CD4-positive, alpha-beta T cell (primary cell): ENCODE data around the gene NOTCH1. TPM values are rescaled to one million over a fixed set of nuclear protein-coding genes. Genes with fewer than 3 reads are reported as not detected.

Experiments used
- ATAC-seq: fragments of 200-7000 bp; cut with Tn5 transposase; one replicate; pipeline ENCODE4 v1.10.0; 2022; ENCODE audit warnings: mild to moderate bottlenecking; ENCODE audit not compliant: poor library complexity
- CTCF ChIA-PET: fragments of 350-600 bp; sonication (Branson Sonifier 250); formaldehyde crosslinking; loops from one replicate; lab custom pipeline; 2021; ENCODE audit warnings: antibody characterized with exemption, inconsistent platforms; lab: Charles Lee
- POLR2A ChIA-PET: fragments of 350-600 bp; sonication (Branson Sonifier 250); formaldehyde crosslinking; loops from one replicate; lab custom pipeline; 2021; ENCODE audit warnings: antibody characterized with exemption, inconsistent platforms; lab: Charles Lee
- DNase-seq, 14 experiments: peaks; one replicate each; pipeline ENCODE4 v3.0.0-alpha.2; 2013 to 2020; ENCODE audit warnings: mixed read lengths in 2 of 14
- H3K27ac ChIP-seq, 2 donors: one replicate each; pipeline versions ENCODE4 v1.5.1 to v1.7.0; 2013; ENCODE audit warnings: low read length in 2 of 2, low read depth in 1 of 2, mild to moderate bottlenecking in 1 of 2
- H3K27me3 ChIP-seq, 2 experiments: 1 replicate in 1 of 2; 2 replicates in 1 of 2; pipeline versions ENCODE4 v1.6.1 to v1.7.0; 2013; ENCODE audit warnings: low read length in 2 of 2, control low read depth in 1 of 2, mild to moderate bottlenecking in 1 of 2, moderate library complexity in 1 of 2; ENCODE audit not compliant: insufficient read depth in 2 of 2, control insufficient read depth in 1 of 2
- H3K36me3 ChIP-seq: one replicate; pipeline ENCODE4 v1.6.1; 2013; ENCODE audit warnings: low read length, control low read depth; ENCODE audit not compliant: insufficient read depth
- H3K4me1 ChIP-seq: one replicate; pipeline ENCODE4 v1.6.1; 2013; ENCODE audit warnings: low read length, control low read depth; ENCODE audit not compliant: insufficient read depth
- H3K4me3 ChIP-seq: one replicate; pipeline ENCODE4 v1.5.1; 2013; ENCODE audit warnings: mild to moderate bottlenecking, low read length, moderate library complexity
- H3K9me3 ChIP-seq, 2 experiments: 1 replicate in 1 of 2; 2 replicates in 1 of 2; pipeline versions ENCODE4 v1.6.1 to v1.7.0; 2013; ENCODE audit warnings: low read length in 2 of 2, mild to moderate bottlenecking in 2 of 2, control low read depth in 1 of 2, moderate library complexity in 1 of 2; ENCODE audit not compliant: control insufficient read depth in 1 of 2, insufficient read depth in 1 of 2
- H3K27ac Mint-ChIP-seq: one replicate; pipeline ENCODE4 v1.8.0; 2020; ENCODE audit warnings: mixed read lengths
- H3K27me3 Mint-ChIP-seq: one replicate; pipeline ENCODE4 v1.8.0; 2021; ENCODE audit warnings: mixed read lengths
- H3K36me3 Mint-ChIP-seq: one replicate; pipeline ENCODE4 v1.8.0; 2021; ENCODE audit warnings: low read depth, mixed read lengths
- H3K4me1 Mint-ChIP-seq: one replicate; pipeline ENCODE4 v1.8.0; 2021; ENCODE audit warnings: low read depth, mixed read lengths
- H3K4me3 Mint-ChIP-seq: one replicate; pipeline ENCODE4 v1.8.0; 2020; ENCODE audit warnings: mild to moderate bottlenecking, mixed read lengths
- H3K9me3 Mint-ChIP-seq: one replicate; pipeline ENCODE4 v1.8.0; 2020; ENCODE audit warnings: mixed read lengths
- intact Hi-C, 2 experiments: fragments of 100-400 bp; cut with DNase I in 1 of 2; cut with micrococcal nuclease in 1 of 2; formaldehyde crosslinking; loops; one replicate each; pipeline versions ENCODE4 v1.15.1 to v1.9.0; 2023 to 2025; cut with DNase I, micrococcal nuclease
- polyA plus RNA-seq, 2 donors: library from polyadenylated mRNA; unstranded; fragments of 120-200 nt; gene quantifications; one replicate each; pipeline ENCODE4 v1.2.1, GENCODE V29; 2013
- total RNA-seq, 174 experiments: library from RNA in 2 of 174; stranded (reverse) in 2 of 174; gene quantifications; one replicate each; pipeline ENCODE4 v1.2.3 and lab custom pipeline; 2021 to 2026
- TF ChIP-seq, protein P1 (sequence below): fragments of 200-600 bp; IDR thresholded peaks from one replicate; pipeline ENCODE4 v1.8.0; 2022; ENCODE audit warnings: antibody characterized with exemption, mild to moderate bottlenecking

NOTCH1 gene
- 10 to 100 TPM; 30.8 to 34.2 TPM for total RNA-seq
- polyA plus RNA-seq (2013, experiment 1 of 2) = 16.6 TPM
- 21.0 TPM for polyA plus RNA-seq (2013, experiment 2 of 2)
- total RNA-seq (lab: John Stamatoyannopoulos, UW) = 105 to 513 (median 257) reads per million in 172 experiments

DNA sequence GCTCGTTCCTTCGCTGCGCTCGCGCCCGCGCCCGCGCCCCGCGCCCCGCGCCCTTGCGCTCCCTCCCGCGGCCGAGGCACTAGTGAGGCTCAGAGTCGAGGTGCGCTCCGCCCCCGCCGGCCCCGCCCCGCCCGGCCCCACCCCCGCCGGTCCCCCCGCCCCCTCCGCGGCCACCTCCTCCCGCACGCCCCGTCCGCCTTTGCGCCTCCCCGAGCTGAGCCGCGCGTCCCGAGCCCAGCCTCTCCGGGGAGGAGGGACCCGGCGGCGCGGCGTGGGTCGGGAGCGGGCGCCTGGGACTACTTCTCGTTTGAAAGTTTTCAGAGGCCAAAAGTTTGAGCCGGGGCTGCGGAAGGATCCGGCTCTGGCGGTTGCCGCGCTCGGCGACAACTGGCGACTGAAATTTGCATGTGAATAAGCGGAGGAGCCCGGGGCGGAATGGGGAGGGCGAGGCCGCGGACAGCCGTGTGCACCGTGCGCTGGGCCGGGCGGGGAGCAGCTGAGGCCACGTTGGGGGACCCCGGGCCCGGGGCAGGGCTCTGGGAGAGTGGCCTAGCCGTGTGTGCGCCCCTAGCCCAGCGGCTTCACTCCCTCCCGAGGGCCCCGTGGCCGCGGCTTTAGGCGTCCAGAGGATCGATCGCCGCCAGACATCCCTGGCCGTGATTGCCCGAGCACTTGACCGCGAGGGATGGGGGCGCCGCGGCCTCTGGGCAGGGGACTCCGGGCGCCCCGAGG, at the start of gene NOTCH1:
TSS of gene NOTCH1 (minus strand) at position 84 of the 732 bp plus-strand sequence. CDS start 262 bp downstream, outside the sequence.
- Mint-ChIP-seq H3K9me3 (no peaks in the 10 kb centered on the region), H3K4me3 (peak within 1 kb of the TSS; percentile 92), H3K27me3 (no peaks in the 10 kb centered on the region), H3K4me1 (peaks cover 23% of the 10 kb centered on the region), H3K27ac (peak within 1 kb of the TSS; percentile 83), H3K36me3 (no peaks in the 10 kb centered on the region)
- Histone ChIP-seq H3K27ac (peak within 1 kb of the TSS in 1 of 2 donors; percentile 70), H3K9me3 (no peaks in the 10 kb centered on the region), H3K27me3 (no peaks in the 10 kb centered on the region), H3K4me3 (peak within 1 kb of the TSS; percentile 87), H3K4me1 (peaks cover 58% of the 10 kb centered on the region), H3K36me3 (peaks cover 23% of the 10 kb centered on the region)
- ChIA-PET CTCF (no interaction called here), POLR2A (interaction anchor here (0.9 kb wide), 2 partner anchors 13 to 62 kb away, joined by 4 to 6 read pairs; no protein-coding TSS in a partner anchor)
- TF ChIP-seq, protein P1, sequence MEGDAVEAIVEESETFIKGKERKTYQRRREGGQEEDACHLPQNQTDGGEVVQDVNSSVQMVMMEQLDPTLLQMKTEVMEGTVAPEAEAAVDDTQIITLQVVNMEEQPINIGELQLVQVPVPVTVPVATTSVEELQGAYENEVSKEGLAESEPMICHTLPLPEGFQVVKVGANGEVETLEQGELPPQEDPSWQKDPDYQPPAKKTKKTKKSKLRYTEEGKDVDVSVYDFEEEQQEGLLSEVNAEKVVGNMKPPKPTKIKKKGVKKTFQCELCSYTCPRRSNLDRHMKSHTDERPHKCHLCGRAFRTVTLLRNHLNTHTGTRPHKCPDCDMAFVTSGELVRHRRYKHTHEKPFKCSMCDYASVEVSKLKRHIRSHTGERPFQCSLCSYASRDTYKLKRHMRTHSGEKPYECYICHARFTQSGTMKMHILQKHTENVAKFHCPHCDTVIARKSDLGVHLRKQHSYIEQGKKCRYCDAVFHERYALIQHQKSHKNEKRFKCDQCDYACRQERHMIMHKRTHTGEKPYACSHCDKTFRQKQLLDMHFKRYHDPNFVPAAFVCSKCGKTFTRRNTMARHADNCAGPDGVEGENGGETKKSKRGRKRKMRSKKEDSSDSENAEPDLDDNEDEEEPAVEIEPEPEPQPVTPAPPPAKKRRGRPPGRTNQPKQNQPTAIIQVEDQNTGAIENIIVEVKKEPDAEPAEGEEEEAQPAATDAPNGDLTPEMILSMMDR = no peak
- ATAC-seq = peak; percentile 71
- peak; percentile 71 to 94 (median 84) for DNase-seq
- intact Hi-C loops = loop anchor here (1.0 to 10.0 kb wide), 7 partner anchors 41 to 181 kb away; partner anchors contain the start of genes SEC16A (in 2 of the 2) and SNAPC4 (in 1 of the 2)

DNA sequence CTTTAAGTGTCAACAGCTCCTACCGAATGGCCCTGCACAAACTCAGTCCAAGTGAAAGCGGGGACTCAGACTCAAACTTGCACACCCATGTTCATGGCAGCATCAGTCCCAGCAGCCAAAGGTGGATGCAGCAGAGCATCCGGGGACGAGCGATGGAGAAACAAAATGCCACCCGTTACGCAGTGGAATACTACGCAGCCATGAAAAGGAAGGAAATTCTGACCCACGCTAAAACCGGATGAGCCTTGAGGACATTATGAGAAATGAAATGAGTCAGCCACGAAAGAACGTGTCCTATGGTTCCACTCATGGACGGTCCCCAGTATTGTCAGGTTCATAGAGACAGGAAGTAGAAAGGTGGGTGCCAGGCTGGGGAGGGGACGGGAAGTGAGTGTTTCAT, 48.6 kb upstream of the NOTCH1 start:
- Mint-ChIP-seq H3K27me3 (no peaks in the 10 kb centered on the region), H3K27ac (no peak overlapping the region), H3K9me3 (no peaks in the 10 kb centered on the region), H3K4me3 (no peak overlapping the region), H3K4me1 (no peaks in the 10 kb centered on the region), H3K36me3 (no peaks in the 10 kb centered on the region)
- Histone ChIP-seq H3K27me3 (peaks cover 10 to 18% of the 10 kb centered on the region in 2 experiments), H3K9me3 (peaks cover 0 to 19% of the 10 kb centered on the region in 2 experiments), H3K4me1 (peaks cover 2% of the 10 kb centered on the region), H3K27ac (no peak overlapping the region), H3K36me3 (no peaks in the 10 kb centered on the region), H3K4me3 (no peak overlapping the region)
- intact Hi-C loops = no loop called here
- DNase-seq (no peak), ATAC-seq (no peak)
- CTCF ChIA-PET = no interaction called here
- POLR2A ChIA-PET = no interaction called here
- TF ChIP-seq, protein P1 = no peak

DNA sequence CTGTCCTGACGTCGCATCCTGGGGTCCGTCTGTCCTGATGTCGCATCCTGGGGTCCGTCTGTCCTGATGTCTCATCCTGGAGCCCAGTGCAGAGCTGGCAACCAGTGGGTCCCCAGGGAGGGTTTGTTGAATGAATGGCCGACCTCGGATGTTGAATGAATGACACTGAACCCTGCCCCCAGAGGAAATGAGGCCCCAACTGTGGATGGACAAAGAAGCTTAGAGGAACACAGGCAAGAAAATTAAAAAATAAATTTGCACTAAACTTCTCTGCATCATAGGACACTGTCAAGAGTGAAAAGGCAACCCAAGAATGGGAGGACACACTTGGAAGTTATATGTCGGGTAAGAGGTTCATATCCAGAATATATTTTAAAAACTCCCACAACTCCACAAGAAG, 47.7 kb upstream of the NOTCH1 start:
- POLR2A ChIA-PET = no interaction called here

More for the DNA sequence above, 47.7 kb upstream of the NOTCH1 start:
- peaks cover 8% of the 10 kb centered on the region for H3K4me1 Mint-ChIP-seq
- Histone ChIP-seq H3K4me3 (no peak overlapping the region), H3K27me3 (peaks cover 5 to 10% of the 10 kb centered on the region in 2 experiments), H3K4me1 (peaks cover 12% of the 10 kb centered on the region), H3K9me3 (peaks cover 0 to 16% of the 10 kb centered on the region in 2 experiments), H3K27ac (no peak overlapping the region), H3K36me3 (no peaks in the 10 kb centered on the region)
- no peak overlapping the region for H3K4me3 Mint-ChIP-seq
- no peak overlapping the region for H3K27ac Mint-ChIP-seq
- no peak for DNase-seq
- H3K36me3 Mint-ChIP-seq = no peaks in the 10 kb centered on the region
- ATAC-seq = no peak
- CTCF ChIA-PET = no interaction called here
- no peaks in the 10 kb centered on the region for H3K9me3 Mint-ChIP-seq
- TF ChIP-seq, protein P1 = no peak
- intact Hi-C loops = no loop called here
- no peaks in the 10 kb centered on the region for H3K27me3 Mint-ChIP-seq
